HG03354 (cell line): Measurements from ENCODE around the gene RMND5A.

ENCODE experiments used
- ATAC-seq: cut with Tn5 transposase; IDR thresholded peaks from one replicate; pipeline ENCODE4 v1.9.1; 2021; ENCODE audit warnings: mild to moderate bottlenecking; ENCODE audit not compliant: unreplicated experiment, poor library complexity, severe bottlenecking

The RMND5A gene

GRCh38 chr2:86719637-86720539 is at the start of gene RMND5A:
Gene RMND5A, plus strand, starts transcription at chr2:86720291. Its CDS starts 377 bp downstream, at chr2:86720668.
- ATAC-seq: peak; percentile 90

- ATAC-seq: no peak
Measured at GRCh38 chr2:86671337-86671981, 48.6 kb upstream of the RMND5A start.

DNA sequence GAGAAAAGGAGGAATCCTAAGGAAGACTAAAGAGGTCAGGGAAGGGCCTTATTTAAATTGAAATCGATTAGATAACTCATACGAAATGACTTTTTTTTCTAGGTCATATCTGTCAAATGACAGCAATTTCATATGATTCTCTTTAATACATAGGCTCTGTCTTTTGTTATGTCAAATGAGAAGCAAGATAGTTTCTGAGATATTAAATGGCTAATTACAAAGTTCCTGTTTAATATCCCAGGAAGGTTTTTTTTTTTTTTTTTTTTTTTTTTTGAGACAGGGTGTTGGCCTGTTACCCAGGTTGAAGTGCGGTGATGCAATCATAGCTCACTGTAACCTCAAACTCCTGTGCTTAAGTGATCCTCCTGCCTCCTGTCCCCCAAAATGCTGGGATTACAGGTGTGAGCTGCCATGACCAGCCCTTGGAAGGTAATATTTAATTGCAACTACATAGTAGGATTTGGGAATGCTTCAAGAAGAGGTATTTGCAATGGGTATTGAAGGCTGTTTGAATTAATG is 48.0 kb upstream of the RMND5A start:
- ATAC-seq: no peak

GRCh38 chr2:86673011-86673410 is 47.1 kb upstream of the RMND5A start:
- ATAC-seq: no peak

- no peak for ATAC-seq
Measured at GRCh38 chr2:86673986-86674670, 46.0 kb upstream of the RMND5A start.

DNA sequence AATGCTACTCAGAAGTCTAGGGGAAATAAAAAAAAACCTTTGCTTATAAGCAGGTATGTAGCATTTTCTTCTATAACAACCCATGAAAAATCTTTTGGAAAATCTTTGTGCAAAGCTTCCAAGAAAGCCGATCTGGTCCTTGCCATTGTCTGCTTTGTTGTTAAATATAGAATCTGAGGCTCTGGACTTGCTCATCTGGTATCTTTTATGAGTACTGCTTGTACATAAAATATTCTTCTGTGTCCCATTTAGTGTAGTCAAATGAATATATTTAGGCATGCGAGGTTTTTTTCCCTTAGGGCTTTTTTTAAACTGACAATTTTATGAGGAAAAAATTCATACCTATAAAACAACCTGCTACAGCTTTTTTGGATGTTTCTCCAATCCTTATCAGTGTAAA is 45.0 kb upstream of the RMND5A start:
- no peak for ATAC-seq

DNA sequence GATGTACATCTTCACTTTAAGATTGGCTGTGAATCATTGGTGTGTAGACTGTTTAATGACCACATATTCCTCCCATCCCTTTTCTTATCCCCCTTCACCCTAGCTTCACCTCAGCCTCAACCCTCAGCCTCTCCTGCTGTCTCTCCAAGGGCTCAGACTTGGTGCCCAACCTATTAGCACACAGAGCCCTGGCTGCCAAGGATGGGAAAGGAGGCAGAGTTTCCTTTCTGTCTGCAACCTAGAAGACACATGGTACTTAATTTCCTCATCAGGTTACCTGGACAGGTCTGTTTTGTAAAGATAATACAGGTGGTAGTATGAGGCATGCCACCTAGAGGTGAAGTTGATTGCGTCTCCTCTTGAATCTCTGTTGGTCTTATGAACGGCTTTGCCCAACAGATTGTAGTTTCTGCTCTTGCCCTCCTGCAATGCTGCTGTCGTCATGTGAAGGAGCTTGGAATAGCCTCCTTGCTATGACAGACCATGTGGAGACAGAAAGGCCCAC is 44.5 kb upstream of the RMND5A start:
- ATAC-seq: no peak

DNA sequence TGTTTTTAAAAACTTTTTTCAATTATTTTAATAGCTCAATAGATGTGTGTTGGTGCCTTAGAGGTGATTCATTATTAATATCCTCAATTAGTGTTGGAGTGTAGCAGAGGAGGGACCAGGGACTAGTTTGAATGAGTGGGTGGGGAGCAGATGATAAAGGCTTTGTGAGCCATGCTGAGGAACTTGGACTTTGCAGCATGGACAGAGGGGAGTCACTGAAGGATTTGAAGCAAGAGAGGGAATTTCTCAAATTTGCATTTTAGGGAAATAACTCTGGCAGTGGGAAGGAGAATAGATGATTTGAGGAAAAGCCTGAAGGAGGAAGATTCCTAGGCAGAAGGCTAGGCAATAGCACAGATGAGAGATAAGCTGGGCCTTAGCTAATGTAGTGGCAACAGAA is 42.3 kb upstream of the RMND5A start:
- no peak for ATAC-seq

DNA sequence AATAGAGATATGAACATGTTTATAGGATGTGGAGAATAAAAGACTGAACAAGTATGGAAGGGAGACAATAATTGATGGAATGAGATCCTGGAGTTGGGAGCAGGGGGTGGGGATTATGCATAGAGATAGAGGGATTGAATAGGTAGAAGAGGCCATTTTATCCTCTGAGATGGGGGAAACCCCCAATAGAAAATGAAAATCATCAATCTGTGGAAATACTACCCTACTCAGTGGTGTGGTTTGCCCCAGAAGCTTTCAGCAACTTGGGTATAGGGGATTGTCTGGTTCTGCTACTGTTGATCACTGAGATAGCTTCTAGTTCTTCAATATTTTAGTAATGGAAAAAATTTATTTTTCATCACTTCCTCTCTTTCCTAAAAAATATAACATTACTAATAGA is 41.1 kb upstream of the RMND5A start:
- no peak for ATAC-seq

- no peak for ATAC-seq
Measured at GRCh38 chr2:86685351-86685750, 34.7 kb upstream of the RMND5A start.

DNA sequence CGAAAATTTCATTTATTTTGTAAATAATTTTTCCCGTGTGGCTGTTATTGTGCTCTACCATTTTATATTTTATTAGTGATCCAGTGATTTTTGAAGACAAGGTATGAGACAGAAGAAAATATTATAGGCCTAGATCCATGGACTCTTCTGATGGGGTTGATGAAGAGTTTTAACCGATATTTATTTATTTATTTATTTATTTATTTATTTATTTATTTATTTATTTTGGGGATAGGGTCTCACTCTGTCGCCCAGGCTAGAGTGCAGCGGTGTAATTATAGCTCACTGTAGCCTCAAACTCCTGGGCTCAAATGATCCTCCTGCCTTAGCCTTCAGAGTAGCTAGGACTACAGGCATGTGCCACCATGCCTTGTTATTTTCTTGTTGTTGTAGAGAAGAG is 33.6 kb upstream of the RMND5A start:
- no peak for ATAC-seq

DNA sequence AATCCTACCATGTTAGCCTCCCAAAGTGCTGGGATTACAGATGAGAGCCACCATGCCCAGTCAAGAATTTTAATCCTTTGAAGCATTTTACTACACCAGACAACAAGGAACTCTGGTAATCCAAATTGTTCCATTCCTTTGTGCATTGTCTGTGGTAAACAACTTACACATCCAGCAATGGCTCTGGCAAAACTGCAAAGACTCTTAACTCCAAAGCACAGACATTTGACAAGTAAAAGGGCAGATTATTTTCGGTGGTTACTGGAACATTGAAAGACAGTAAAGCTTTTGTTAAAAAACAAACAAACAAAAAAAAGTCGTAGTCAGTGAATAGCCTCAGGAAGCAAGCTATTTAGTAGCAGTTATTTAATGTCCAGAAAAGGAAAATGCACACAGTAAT is 33.2 kb upstream of the RMND5A start:
- ATAC-seq: no peak

DNA sequence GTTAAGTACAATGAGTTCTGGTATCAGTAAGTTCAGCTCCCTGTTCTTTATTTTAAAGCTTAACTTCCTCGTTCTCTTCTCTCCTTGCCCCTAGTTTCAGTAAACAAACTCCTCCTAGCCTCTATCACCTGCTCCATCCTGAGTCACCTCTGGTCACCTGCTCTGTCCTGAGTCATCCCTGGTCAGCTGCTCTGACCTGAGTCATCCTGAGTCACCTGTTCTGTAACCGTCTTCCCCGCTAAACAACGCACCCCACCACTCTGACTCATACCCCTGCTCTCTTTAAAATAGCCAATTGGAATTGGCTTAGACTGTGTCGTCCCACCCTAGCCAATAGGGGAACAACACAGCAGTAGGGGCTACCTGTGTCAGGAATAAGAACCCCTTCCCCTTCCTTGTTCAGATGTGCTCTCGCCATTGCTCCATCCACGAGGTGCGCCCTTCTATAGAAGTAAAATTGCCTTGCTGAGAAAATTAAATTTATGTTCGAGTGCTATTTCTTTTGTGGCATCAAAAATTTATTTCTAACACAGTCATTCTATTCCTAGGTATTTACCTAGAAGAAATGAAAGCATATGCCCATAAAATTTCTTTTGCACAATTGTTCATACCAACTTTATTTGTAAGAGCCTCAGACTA is 24.9 kb upstream of the RMND5A start:
- ATAC-seq: no peak

- no peak for ATAC-seq
Measured at GRCh38 chr2:86697551-86698104, 22.5 kb upstream of the RMND5A start.

DNA sequence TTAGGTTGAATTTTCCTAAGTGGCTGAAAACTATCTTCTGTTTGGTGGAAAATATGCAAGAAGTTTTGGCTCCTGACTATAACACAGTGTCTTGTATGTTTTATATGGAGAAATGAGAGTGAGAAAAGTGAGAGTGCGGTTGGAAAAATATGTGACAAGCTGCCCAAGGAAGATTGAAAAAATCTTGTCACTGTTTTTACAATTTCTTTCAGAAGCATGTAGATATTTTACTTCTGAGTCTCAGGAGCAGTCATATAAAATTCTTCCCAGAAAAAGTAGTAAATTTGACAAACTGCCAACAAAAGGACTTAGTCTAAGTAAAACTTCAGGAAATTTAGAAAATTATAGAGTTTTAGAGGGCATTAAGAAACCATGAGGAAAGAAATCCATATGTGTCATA is 19.4 kb upstream of the RMND5A start:
- no peak for ATAC-seq

GRCh38 chr2:86703704-86704361 is 16.3 kb upstream of the RMND5A start:
- no peak for ATAC-seq

DNA sequence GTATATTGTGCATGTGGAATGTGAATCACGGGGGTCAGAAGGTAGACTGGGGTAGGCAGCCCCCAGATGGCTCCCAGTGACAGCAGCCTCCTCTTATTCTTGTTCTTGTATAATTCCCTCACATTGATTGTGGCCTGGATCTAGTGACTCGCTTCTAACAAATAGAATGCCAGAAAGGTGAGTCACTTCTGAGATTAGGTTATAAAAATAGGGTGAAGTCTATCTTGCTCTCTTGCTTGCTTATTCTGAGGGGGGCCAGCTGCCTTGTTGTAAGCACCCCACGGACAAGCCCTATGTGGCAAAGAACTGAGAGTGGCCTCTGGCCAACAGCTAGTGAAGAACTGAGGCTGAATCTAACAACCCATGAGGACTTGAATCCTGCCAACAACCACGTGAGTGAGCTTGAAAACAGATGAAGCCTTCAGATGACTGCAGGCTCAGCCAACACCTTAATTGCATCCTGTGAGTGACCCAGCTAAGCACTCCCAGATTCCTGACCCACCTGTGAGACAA is 15.6 kb upstream of the RMND5A start:
- ATAC-seq: no peak

GRCh38 chr2:86706220-86706619 is 13.9 kb upstream of the RMND5A start:
- no peak for ATAC-seq

DNA sequence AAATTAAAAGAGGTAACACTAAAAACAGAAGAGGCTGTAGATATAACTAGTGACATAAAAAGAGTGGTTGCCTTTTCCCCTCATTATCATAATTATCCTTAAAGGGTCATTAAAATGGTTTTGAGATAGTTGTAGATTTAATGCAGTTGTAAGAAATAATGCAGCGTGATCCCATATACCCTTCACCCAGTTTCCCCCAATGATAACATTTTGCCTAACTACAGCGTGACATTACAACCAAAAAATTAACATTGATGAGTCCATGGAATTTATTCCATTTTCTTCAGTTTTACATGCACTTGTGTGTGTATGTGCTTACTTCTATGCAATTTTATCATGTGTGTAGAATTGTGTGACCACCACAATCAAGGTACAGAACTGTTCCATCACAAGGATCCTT is 13.2 kb upstream of the RMND5A start:
- ATAC-seq: no peak
